HepG2 (cell line): Measurements from ENCODE around the gene PSMG3. TPM values are rescaled to one million over a fixed set of nuclear protein-coding genes. Genes with fewer than 3 reads are reported as not detected.

Source experiments
- ARID5B ChIP-seq: IDR thresholded peaks from 2 replicates; pipeline ENCODE4 v1.4.0; 2020; ENCODE audit warnings: mild to moderate bottlenecking, missing genetic modification reagents
- BCLAF1 ChIP-seq: fragments of 450-650 bp; IDR thresholded peaks from 2 replicates; pipeline ENCODE4 v1.6.1; 2017; ENCODE audit warnings: mild to moderate bottlenecking
- GABPB1 ChIP-seq: IDR thresholded peaks from 2 replicates; pipeline ENCODE4 v1.6.1; 2016; ENCODE audit warnings: mild to moderate bottlenecking, missing genetic modification reagents, moderate library complexity, missing compliant biosample characterization
- IRF9 ChIP-seq: sonication (generic); formaldehyde crosslinking; IDR thresholded peaks from 2 replicates; pipeline ENCODE4 v1.8.0; 2022; ENCODE audit warnings: missing genetic modification reagents, mild to moderate bottlenecking, borderline replicate concordance
- NFYB ChIP-seq: sonication (generic); formaldehyde crosslinking; IDR thresholded peaks from 2 replicates; pipeline ENCODE4 v1.4.0; 2020; ENCODE audit warnings: missing genetic modification reagents
- RAD21 ChIP-seq: fragments of 450-650 bp; formaldehyde crosslinking; IDR thresholded peaks from 2 replicates; pipeline ENCODE4 v1.5.0; 2020; ENCODE audit warnings: mild to moderate bottlenecking
- RXRA ChIP-seq: sonication (generic); formaldehyde crosslinking; IDR thresholded peaks from 2 replicates; pipeline ENCODE4 v1.5.1; 2020; ENCODE audit warnings: missing genetic modification reagents
- TAF1 ChIP-seq: sonication (generic); formaldehyde crosslinking; IDR thresholded peaks from 2 replicates; pipeline ENCODE4 v1.4.0; 2020; ENCODE audit warnings: missing genetic modification reagents
- THAP9 ChIP-seq: sonication (generic); formaldehyde crosslinking; IDR thresholded peaks from 2 replicates; pipeline ENCODE4; 2020; ENCODE audit warnings: missing genetic modification reagents, mild to moderate bottlenecking, borderline replicate concordance
- YY1 ChIP-seq: IDR thresholded peaks from 2 replicates; pipeline ENCODE4 v1.6.1; 2011; ENCODE audit warnings: low read length, low read depth, moderate library complexity, mild to moderate bottlenecking; ENCODE audit not compliant: insufficient read depth, insufficient replicate concordance
- ZFP36L1 ChIP-seq: sonication (generic); formaldehyde crosslinking; IDR thresholded peaks from 2 replicates; pipeline ENCODE4 v1.8.0; 2022; ENCODE audit warnings: mild to moderate bottlenecking, missing genetic modification reagents, moderate library complexity
- ZNF282 ChIP-seq: fragments of 450-650 bp; IDR thresholded peaks from 2 replicates; pipeline ENCODE4 v1.6.1; 2018; ENCODE audit not compliant: partially characterized antibody
- ZNF362 ChIP-seq: sonication (generic); formaldehyde crosslinking; IDR thresholded peaks from 2 replicates; pipeline ENCODE4 v1.4.0; 2020; ENCODE audit warnings: missing genetic modification reagents, mild to moderate bottlenecking, borderline replicate concordance
- ZNF670 ChIP-seq: sonication (generic); formaldehyde crosslinking; IDR thresholded peaks from 2 replicates; pipeline ENCODE4 v1.8.0; 2022; ENCODE audit warnings: mild to moderate bottlenecking, missing genetic modification reagents, borderline replicate concordance
- ZNF891 ChIP-seq: sonication (generic); formaldehyde crosslinking; IDR thresholded peaks from 2 replicates; pipeline ENCODE4 v1.5.0; 2020; ENCODE audit warnings: mild to moderate bottlenecking, missing genetic modification reagents
- polyA plus RNA-seq, 8 experiments: library from polyadenylated mRNA; depleted of rRNA in 3 of 8; stranded (reverse) in 7 of 8; unstranded in 1 of 8; fragments of >200 nt; fragmentation: Illumina TruSeq in 4 of 8; extraction: Trizol in 4 of 8; gene quantifications; 2 replicates each; pipeline versions ENCODE4 v1.2.1 to v1.2.3, GENCODE V29; 2011 to 2016; ENCODE audit warnings: low read depth in 4 of 8, missing spikeins in 1 of 8, mixed read lengths in 1 of 8; ENCODE audit not compliant: insufficient read depth in 1 of 8
- total RNA-seq, 5 experiments: library from RNA; depleted of rRNA; stranded (reverse); fragments of >200 nt; fragmentation: Illumina TruSeq; extraction: Trizol; gene quantifications; 2 replicates each; pipeline ENCODE4 v1.2.3, GENCODE V29; 2016; ENCODE audit warnings: low read depth in 1 of 5

Gene PSMG3
- total and polyA plus RNA-seq, 2 of the 13 experiments (the other 11 are each of a cell fraction or from before 2014, with no cell fraction given): 29.6 to 48.4 TPM

- TF ChIP-seq GABPB1 (peak; percentile 80), IRF9 (CRISPR knock-in tag) (no peak; the same call in 1 of the 2 replicates), RAD21 (CRISPR knock-in tag) (peak; percentile 92), ZNF670 (CRISPR knock-in tag) (no peak), YY1 (peak; percentile 73), ZNF282 (no peak), ZFP36L1 (no peak), ZNF891 (no peak; the same call in 1 of the 2 replicates), ARID5B (CRISPR knock-in tag) (peak; percentile 70; the same call in 1 of the 2 replicates), BCLAF1 (no peak), NFYB (CRISPR knock-in tag) (no peak), RXRA (CRISPR knock-in tag) (peak; percentile 77), THAP9 (CRISPR knock-in tag) (peak; percentile 84; the same call in 1 of the 2 replicates), ZNF362 (CRISPR knock-in tag) (no peak; the same call in none of the 2 replicates), TAF1 (CRISPR knock-in tag) (peak; percentile 60; the same call in 1 of the 2 replicates)
These were observed 13.9 kb downstream of the PSMG3 start, which contains the start of gene TMEM184A (continued) for GRCh38 chr7:1555813-1556543.
